GM12878 (cell line): ENCODE measurements around the gene TNF. TPM values are rescaled to one million over a fixed set of nuclear protein-coding genes. Genes with fewer than 3 reads are reported as not detected.

Experiments used
- ATAC-seq: fragments of 200-7000 bp; cut with Tn5 transposase; 3 replicates; pipeline ENCODE4 v1.9.1; 2020; ENCODE audit warnings: mild to moderate bottlenecking, moderate library complexity
- BruUV-seq: library from RNA; stranded (reverse); fragments of 400-500 nt; replicated peaks from 2 replicates; lab custom pipeline; 2021; lab: Mats Ljungman, UMichigan
- CTCF ChIA-PET: fragments of 300-600 bp; sonication (Branson Sonifier 250); formaldehyde crosslinking; extraction: SDS; loops from one replicate; lab custom pipeline; 2021; ENCODE audit warnings: inconsistent platforms; lab: Yijun Ruan, JAX
- POLR2A ChIA-PET: fragments of 350-600 bp; formaldehyde crosslinking; extraction: SDS; loops from one replicate; lab custom pipeline; 2021; ENCODE audit warnings: inconsistent platforms; lab: Charles Lee
- RAD21 ChIA-PET: fragments of 300-600 bp; sonication (Branson Sonifier 250); formaldehyde crosslinking; loops from one replicate; lab custom pipeline; 2023; ENCODE audit warnings: antibody characterized with exemption; ENCODE audit not compliant: unreplicated experiment; lab: Charles Lee
- SMC1A ChIA-PET: fragments of 300-600 bp; sonication (Branson Sonifier 250); formaldehyde crosslinking; loops from one replicate; lab custom pipeline; 2023; ENCODE audit not compliant: unreplicated experiment, uncharacterized antibody; lab: Charles Lee
- DNase-seq: peaks from one replicate; pipeline ENCODE4 v3.0.0-alpha.2; 2011; ENCODE audit warnings: low read depth, low spot score
- FAIRE-seq: peaks from 3 replicates; lab custom pipeline; 2011; peaks lifted over from hg19 to GRCh38; lab: Jason Lieb, UNC
- H2AFZ ChIP-seq: 2 replicates; pipeline ENCODE4 v1.6.0; 2011; ENCODE audit warnings: low read depth, low read length, control low read depth; ENCODE audit not compliant: control insufficient read depth
- H3K27ac ChIP-seq: 2 replicates; pipeline ENCODE4 v1.5.1; 2011; ENCODE audit warnings: control low read depth; ENCODE audit not compliant: control insufficient read depth, insufficient read depth
- H3K27me3 ChIP-seq, 2 experiments: replicated peaks in 1 of 2; 2 replicates each; pipeline versions ENCODE4 v1.6.0 to v1.6.1; 2011; ENCODE audit warnings: low read length in 1 of 2; ENCODE audit not compliant: control insufficient read depth in 2 of 2, insufficient read depth in 2 of 2
- H3K36me3 ChIP-seq, 2 experiments: 2 replicates each; pipeline ENCODE4 v1.5.1; 2011; ENCODE audit warnings: low read length in 1 of 2; ENCODE audit not compliant: control insufficient read depth in 2 of 2, insufficient read depth in 2 of 2
- H3K4me1 ChIP-seq: 2 replicates; pipeline ENCODE4 v1.6.1; 2011; ENCODE audit warnings: mild to moderate bottlenecking, low read length, moderate library complexity, mixed read lengths; ENCODE audit not compliant: control insufficient read depth, insufficient read depth
- H3K4me2 ChIP-seq: 2 replicates; pipeline ENCODE4 v1.6.0; 2011; ENCODE audit warnings: control low read depth; ENCODE audit not compliant: control insufficient read depth, insufficient read depth
- H3K4me3 ChIP-seq: fragments of 200-600 bp; sonication (generic); 2 replicates; pipeline ENCODE4 v1.5.1; 2016
- H3K79me2 ChIP-seq: 2 replicates; pipeline ENCODE4 v1.6.0; 2011; ENCODE audit warnings: low read length; ENCODE audit not compliant: control insufficient read depth, insufficient read depth
- H3K9ac ChIP-seq: 2 replicates; pipeline ENCODE4 v1.8.0; 2011; ENCODE audit warnings: low read length, control low read depth, mixed read lengths; ENCODE audit not compliant: control insufficient read depth, insufficient read depth
- H3K9me3 ChIP-seq: replicated peaks from 3 replicates; pipeline ENCODE4 v1.5.1; 2011; ENCODE audit warnings: mild to moderate bottlenecking, low read length; ENCODE audit not compliant: control insufficient read depth, insufficient read depth
- H4K20me1 ChIP-seq: 2 replicates; pipeline ENCODE4 v1.6.0; 2011; ENCODE audit not compliant: control insufficient read depth, insufficient read depth
- CBFB ChIP-seq: IDR thresholded peaks from 2 replicates; pipeline ENCODE4 v1.6.1; 2016; ENCODE audit warnings: antibody characterized with exemption, low read depth
- CBX3 ChIP-seq: fragments of 200-600 bp; sonication (generic); IDR thresholded peaks from 2 replicates; pipeline ENCODE4 v1.6.1; 2016; ENCODE audit warnings: low read depth, borderline replicate concordance
- GATAD2B ChIP-seq: fragments of 450-650 bp; conservative IDR thresholded peaks from 2 replicates; pipeline ENCODE4 v1.6.1; 2017; ENCODE audit warnings: low read depth, mild to moderate bottlenecking, moderate library complexity
- MAX ChIP-seq: IDR thresholded peaks from 2 replicates; pipeline ENCODE4 v1.6.1; 2012; ENCODE audit warnings: low read depth, low read length, improper control_type of control experiment
- MTA3 ChIP-seq: IDR thresholded peaks from 2 replicates; pipeline ENCODE4 v1.6.1; 2012; ENCODE audit warnings: low read length, inconsistent platforms, borderline replicate concordance
- NR2F1 ChIP-seq: fragments of 450-650 bp; conservative IDR thresholded peaks from 2 replicates; pipeline ENCODE4 v1.6.1; 2017; ENCODE audit warnings: mild to moderate bottlenecking
- POLR2AphosphoS5 ChIP-seq: IDR thresholded peaks from 2 replicates; pipeline ENCODE4 v1.6.1; 2011; ENCODE audit warnings: mild to moderate bottlenecking, low read length, inconsistent platforms
- WGBS: methylation state at CpG from one replicate; pipeline ENCODE4 v1.1.6; 2016; ENCODE audit warnings: low lambda C conversion rate; ENCODE audit not compliant: insufficient replicate concordance, insufficient coverage; ENCODE audit errors: missing lambda C conversion rate; 5-methylcytosine and 5-hydroxymethylcytosine counted together
- in situ Hi-C: fragments of 300-500 bp; cut with MboI; formaldehyde crosslinking; loops from 9 replicates; pipeline ENCODE4 v1.14.3; 2018; ENCODE audit warnings: mixed read lengths
- intact Hi-C: fragments of 100-400 bp; cut with micrococcal nuclease; formaldehyde crosslinking; loops from one replicate; pipeline ENCODE4 v1.14.2; 2022; ENCODE audit not compliant: unreplicated experiment
- polyA plus RNA-seq, 11 experiments: library from polyadenylated mRNA; depleted of rRNA in 4 of 11; unstranded in 6 of 11; stranded (reverse) in 5 of 11; fragments of >200 nt; fragmentation: Nextera tagmentation in 4 of 11; fragmentation: Illumina TruSeq in 1 of 11; extraction: Ambion mirVana in 4 of 11; extraction: Trizol in 1 of 11; gene quantifications; 1 replicate in 1 of 11; 2 replicates in 10 of 11; pipeline versions ENCODE4 v1.2.1 to v1.2.3, GENCODE V29; 2011 to 2016; ENCODE audit warnings: inconsistent platforms in 2 of 11, missing spikeins in 2 of 11, low read depth in 1 of 11
- total RNA-seq, 4 experiments: library from RNA; depleted of rRNA in 3 of 4; stranded (reverse); fragments of >200 nt in 3 of 4; fragmentation: Illumina TruSeq in 1 of 4; extraction: Trizol in 1 of 4; gene quantifications; 2 replicates each; pipeline versions ENCODE4 v1.2.1 to v1.2.3, GENCODE V29; 2013 to 2021
- TF ChIP-seq, protein P1 (sequence below): IDR thresholded peaks from 2 replicates; pipeline ENCODE4 v1.6.1; 2011; ENCODE audit warnings: mild to moderate bottlenecking, low read depth, low read length, moderate library complexity; ENCODE audit not compliant: insufficient replicate concordance

Gene TNF
- total and polyA plus RNA-seq, 10 of the 15 experiments (the other 5 are each of a cell fraction or from before 2014, with no cell fraction given), result 18.0 to 94.8 (median 61.9) TPM

DNA sequence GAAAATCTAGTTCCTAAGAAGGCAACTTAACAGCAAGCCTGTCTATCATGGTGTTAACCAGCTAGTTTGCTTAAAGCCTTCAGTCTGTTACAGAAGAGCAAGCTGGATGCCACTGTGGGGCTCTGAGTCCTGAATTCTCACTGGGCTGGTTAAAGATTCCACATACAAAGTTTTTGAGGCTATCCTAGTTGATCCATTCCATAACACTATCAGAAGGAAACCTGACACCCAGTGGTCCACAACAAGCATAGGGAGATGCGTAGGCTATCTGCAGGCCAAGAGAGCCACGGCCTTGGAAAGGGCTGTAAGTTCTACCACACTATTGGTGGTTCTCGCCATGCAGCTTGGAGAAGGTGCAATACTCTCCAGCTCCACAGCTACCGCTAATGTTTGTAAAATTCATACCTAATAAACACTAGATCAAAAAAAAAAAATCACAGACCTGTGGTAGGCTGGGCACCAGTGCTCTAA, 47.0 kb upstream of the TNF start:
- Histone ChIP-seq H3K27ac (no peak overlapping the region), H4K20me1 (no peaks in the 10 kb centered on the region), H3K9me3 (no peaks in the 10 kb centered on the region), H3K4me1 (no peaks in the 10 kb centered on the region), H3K36me3 (peaks cover 9 to 12% of the 10 kb centered on the region in 2 experiments), H2AFZ (no peak overlapping the region), H3K9ac (no peak overlapping the region), H3K4me3 (no peak overlapping the region), H3K79me2 (no peaks in the 10 kb centered on the region; the same call in 1 of the 2 replicates), H3K4me2 (no peak overlapping the region), H3K27me3 (no peaks in the 10 kb centered on the region)
- CTCF ChIA-PET, result interaction anchor here (2.0 kb wide), 1 partner anchor 34 kb away, joined by 4 read pairs; no protein-coding TSS in a partner anchor
- RAD21 ChIA-PET, result interaction anchor here (0.7 kb wide), 1 partner anchor 34 kb away, joined by 3 read pairs; no protein-coding TSS in a partner anchor
- POLR2A ChIA-PET, result interaction anchor here (0.7 kb wide), 1 partner anchor 38 kb away, joined by 3 read pairs; no protein-coding TSS in a partner anchor
- intact Hi-C loops, result no loop called here
- 90% methylated on average over 4 of the region's 4 CpGs for WGBS
- BruUV-seq, result no TSS peak
- FAIRE-seq (no peak), DNase-seq (no peak), ATAC-seq (peak; percentile 28)
- no peak for TF ChIP-seq MAX
- TF ChIP-seq, protein P1, sequence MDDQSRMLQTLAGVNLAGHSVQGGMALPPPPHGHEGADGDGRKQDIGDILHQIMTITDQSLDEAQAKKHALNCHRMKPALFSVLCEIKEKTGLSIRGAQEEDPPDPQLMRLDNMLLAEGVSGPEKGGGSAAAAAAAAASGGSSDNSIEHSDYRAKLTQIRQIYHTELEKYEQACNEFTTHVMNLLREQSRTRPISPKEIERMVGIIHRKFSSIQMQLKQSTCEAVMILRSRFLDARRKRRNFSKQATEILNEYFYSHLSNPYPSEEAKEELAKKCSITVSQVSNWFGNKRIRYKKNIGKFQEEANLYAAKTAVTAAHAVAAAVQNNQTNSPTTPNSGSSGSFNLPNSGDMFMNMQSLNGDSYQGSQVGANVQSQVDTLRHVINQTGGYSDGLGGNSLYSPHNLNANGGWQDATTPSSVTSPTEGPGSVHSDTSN, result no peak
- SMC1A ChIA-PET, result interaction anchor here (1.8 kb wide), 1 partner anchor 13 kb away, joined by 5 read pairs; the partner anchor contains the start of gene DDX39B
- in situ Hi-C loops, result no loop called here

GRCh38 chr6:31528821-31529328, 46.5 kb upstream of the TNF start, which contains the start of gene MCCD1:
Gene MCCD1, plus strand, starts transcription at chr6:31528962. Its CDS starts 53 bp downstream, at chr6:31529015.
- POLR2A ChIA-PET, result no interaction called here
- intact Hi-C loops, result no loop called here
- Histone ChIP-seq H3K27me3 (no peaks in the 10 kb centered on the region), H3K4me3 (no peak within 1 kb of the TSS), H2AFZ (no peak within 1 kb of the TSS), H3K9ac (no peak within 1 kb of the TSS), H3K9me3 (no peaks in the 10 kb centered on the region), H3K79me2 (no peaks in the 10 kb centered on the region; the same call in 1 of the 2 replicates), H3K36me3 (peaks cover 14 to 15% of the 10 kb centered on the region in 2 experiments), H3K4me1 (no peaks in the 10 kb centered on the region), H4K20me1 (no peaks in the 10 kb centered on the region), H3K4me2 (no peak within 1 kb of the TSS), H3K27ac (no peak within 1 kb of the TSS)
- WGBS, result 90% methylated on average over 6 of the region's 7 CpGs
- BruUV-seq, result no TSS peak
- RAD21 ChIA-PET, result no interaction called here
- DNase-seq (no peak), FAIRE-seq (no peak), ATAC-seq (peak; percentile 34)
- CTCF ChIA-PET, result interaction anchor here (2.0 kb wide), 1 partner anchor 34 kb away, joined by 4 read pairs; no protein-coding TSS in a partner anchor
- in situ Hi-C loops, result no loop called here
- SMC1A ChIA-PET, result interaction anchor here (1.0 to 1.8 kb wide), 2 partner anchors 12 to 34 kb away, joined by 3 to 5 read pairs; partner anchors contain the start of gene DDX39B
- TF ChIP-seq CBFB (no peak), MTA3 (peak; percentile 63; the same call in 1 of the 2 replicates), CBX3 (no peak), POLR2AphosphoS5 (peak; percentile 5; the same call in 1 of the 2 replicates), GATAD2B (no peak), NR2F1 (no peak)
- TF ChIP-seq, protein P1, result peak; percentile 16
